OCI-LY7 (cell line): Measurements from ENCODE around the gene ULK1. TPM values are rescaled to one million over a fixed set of nuclear protein-coding genes. Genes with fewer than 3 reads are reported as not detected.

Experiments
- BruUV-seq: library from RNA; stranded (reverse); fragments of 400-500 nt; replicated peaks from 2 replicates; lab custom pipeline; 2021; lab: Mats Ljungman, UMichigan
- CTCF ChIA-PET: fragments of 300-600 bp; sonication (Branson Sonifier 250); formaldehyde crosslinking; loops from one replicate; lab custom pipeline; 2022; ENCODE audit warnings: antibody characterized with exemption; ENCODE audit not compliant: unreplicated experiment; lab: Charles Lee
- POLR2A ChIA-PET: fragments of 300-600 bp; sonication (Branson Sonifier 250); formaldehyde crosslinking; loops from one replicate; lab custom pipeline; 2022; ENCODE audit warnings: antibody characterized with exemption; lab: Charles Lee
- DNase-seq: peaks from one replicate; pipeline ENCODE4 v3.0.0-alpha.2; 2015; ENCODE audit warnings: low spot score
- H2AFZ ChIP-seq: fragments of 200-600 bp; sonication (generic), shearing (Covaris generic); 2 replicates; pipeline ENCODE4 v1.6.1; 2014; ENCODE audit warnings: mild to moderate bottlenecking, antibody characterized with exemption, low read length, moderate library complexity
- H3K27ac ChIP-seq: fragments of 200-600 bp; sonication (generic); 2 replicates; pipeline ENCODE4 v1.5.1; 2014; ENCODE audit warnings: mixed run types, low read depth, mild to moderate bottlenecking, moderate library complexity, low read length, inconsistent platforms; ENCODE audit not compliant: poor library complexity, severe bottlenecking
- H3K36me3 ChIP-seq: fragments of 200-600 bp; sonication (generic); 2 replicates; pipeline ENCODE4 v1.6.1; 2014; ENCODE audit warnings: mild to moderate bottlenecking, antibody characterized with exemption, low read length, moderate library complexity, mixed read lengths; ENCODE audit not compliant: insufficient read depth
- H3K4me1 ChIP-seq: fragments of 200-600 bp; sonication (generic); 2 replicates; pipeline ENCODE4 v1.5.1; 2014; ENCODE audit warnings: mild to moderate bottlenecking, low read length; ENCODE audit not compliant: insufficient read depth, poor library complexity, severe bottlenecking
- H3K4me2 ChIP-seq: fragments of 200-600 bp; sonication (generic); 2 replicates; pipeline ENCODE4 v1.6.1; 2014; ENCODE audit warnings: mild to moderate bottlenecking, low read length
- H3K4me3 ChIP-seq: fragments of 200-600 bp; sonication (generic); 2 replicates; pipeline ENCODE4 v1.5.1; 2014; ENCODE audit warnings: mild to moderate bottlenecking, low read depth, low read length; ENCODE audit not compliant: poor library complexity, severe bottlenecking
- H3K79me2 ChIP-seq: fragments of 200-600 bp; sonication (generic); 2 replicates; pipeline ENCODE4 v1.6.1; 2016; ENCODE audit warnings: low read depth, mild to moderate bottlenecking, low read length, moderate library complexity, mixed read lengths; ENCODE audit not compliant: insufficient read depth
- H3K9me2 ChIP-seq: fragments of 200-600 bp; sonication (generic); 2 replicates; pipeline ENCODE4 v1.6.1; 2016; ENCODE audit warnings: mild to moderate bottlenecking, low read length, mixed read lengths; ENCODE audit not compliant: insufficient read depth
- H3K9me3 ChIP-seq: fragments of 200-600 bp; sonication (generic); 2 replicates; pipeline ENCODE4 v1.6.1; 2014; ENCODE audit warnings: mild to moderate bottlenecking, mixed run types, low read length, mixed read lengths
- H4K20me1 ChIP-seq: fragments of 200-600 bp; sonication (generic); 2 replicates; pipeline ENCODE4 v1.6.1; 2014; ENCODE audit warnings: mild to moderate bottlenecking, antibody characterized with exemption, low read length, moderate library complexity, mixed read lengths; ENCODE audit not compliant: insufficient read depth
- CTCF ChIP-seq: fragments of 200-600 bp; sonication (generic); conservative IDR thresholded peaks from 2 replicates; pipeline ENCODE4 v1.5.1; 2014; ENCODE audit warnings: mild to moderate bottlenecking, antibody characterized with exemption, low read length, moderate library complexity, mixed read lengths
- EZH2phosphoT487 ChIP-seq: fragments of 200-600 bp; sonication (generic); IDR thresholded peaks from 2 replicates; pipeline ENCODE4 v1.6.1; 2018; ENCODE audit warnings: low read depth, borderline replicate concordance, mild to moderate bottlenecking, mixed run types, antibody characterized with exemption, low read length, moderate library complexity, mixed read lengths
- intact Hi-C: fragments of 100-400 bp; cut with micrococcal nuclease; formaldehyde crosslinking; loops from one replicate; pipeline ENCODE4 v1.10.0; 2022; ENCODE audit not compliant: unreplicated experiment
- total RNA-seq, 2 experiments: library from RNA; depleted of rRNA in 1 of 2; stranded (reverse); fragments of >200 nt in 1 of 2; shearing (Covaris generic) in 1 of 2; gene quantifications; 2 replicates each; pipeline ENCODE4 v1.2.3, GENCODE V29; 2014 to 2022

The ULK1 gene
- total RNA-seq, 2 experiments from 2014 or later: 4.3 to 15.5 TPM

DNA sequence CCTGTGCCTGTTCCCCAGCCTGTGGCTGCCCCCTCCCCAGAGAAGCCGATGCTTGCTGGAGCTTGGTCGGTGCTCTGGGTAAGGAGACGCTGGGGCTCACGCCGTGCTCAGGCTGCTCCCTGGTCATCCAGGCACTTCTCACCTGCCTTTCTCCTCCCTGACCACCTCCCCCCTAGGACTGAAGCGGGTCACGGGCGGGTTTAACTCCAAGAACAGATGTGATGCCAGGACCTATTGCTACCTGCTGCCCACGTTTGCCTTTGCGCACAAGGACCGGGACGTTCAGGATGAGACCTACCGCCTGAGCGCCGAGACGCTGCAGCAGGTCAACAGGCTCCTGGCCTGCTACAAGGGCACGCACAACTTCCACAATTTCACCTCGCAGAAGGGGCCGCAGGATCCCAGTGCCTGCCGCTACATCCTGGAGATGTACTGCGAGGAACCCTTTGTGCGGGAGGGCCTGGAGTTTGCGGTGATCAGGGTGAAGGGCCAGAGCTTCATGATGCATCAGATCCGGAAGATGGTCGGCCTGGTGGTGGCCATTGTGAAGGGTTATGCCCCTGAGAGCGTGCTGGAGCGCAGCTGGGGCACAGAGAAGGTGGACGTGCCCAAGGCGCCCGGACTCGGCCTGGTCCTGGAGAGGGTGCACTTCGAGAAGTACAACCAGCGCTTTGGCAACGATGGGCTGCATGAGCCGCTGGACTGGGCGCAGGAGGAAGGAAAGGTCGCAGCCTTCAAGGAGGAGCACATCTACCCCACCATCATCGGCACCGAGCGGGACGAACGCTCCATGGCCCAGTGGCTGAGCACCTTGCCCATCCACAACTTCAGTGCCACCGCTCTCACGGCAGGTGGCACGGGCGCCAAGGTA is 46.9 kb downstream of the ULK1 start:
- DNase-seq: no peak
- Histone ChIP-seq H3K79me2 (no peaks in the 10 kb centered on the region), H4K20me1 (no peaks in the 10 kb centered on the region), H3K27ac (no peak overlapping the region), H3K4me3 (no peak overlapping the region), H3K9me3 (no peaks in the 10 kb centered on the region), H3K4me1 (no peaks in the 10 kb centered on the region), H3K9me2 (no peaks in the 10 kb centered on the region), H3K4me2 (no peak overlapping the region), H3K36me3 (peaks cover 95% of the 10 kb centered on the region), H2AFZ (no peak overlapping the region)
- TF ChIP-seq CTCF (no peak), EZH2phosphoT487 (no peak)
- CTCF ChIA-PET: no interaction called here
- no TSS peak for BruUV-seq
- intact Hi-C loops: no loop called here
- POLR2A ChIA-PET: no interaction called here

DNA sequence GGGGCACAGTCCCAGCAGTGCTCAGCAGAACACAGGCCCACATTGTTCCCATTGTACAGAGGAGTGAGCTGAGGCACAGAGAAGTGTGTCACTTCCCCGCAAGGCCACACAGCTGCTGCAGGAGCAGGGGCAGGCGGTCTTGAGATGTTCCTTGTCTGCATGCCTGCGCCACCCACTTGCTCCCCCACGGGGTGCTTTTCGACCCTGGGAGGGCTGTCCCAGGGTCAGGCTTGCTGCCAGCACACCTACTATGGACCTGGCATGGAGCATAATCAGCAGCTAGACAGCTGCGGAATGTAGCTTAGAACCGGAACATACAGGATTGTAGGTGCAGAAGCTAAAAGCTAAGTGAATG is 47.5 kb downstream of the ULK1 start:
- Histone ChIP-seq H2AFZ (no peak overlapping the region), H4K20me1 (no peaks in the 10 kb centered on the region), H3K9me3 (no peaks in the 10 kb centered on the region), H3K4me2 (no peak overlapping the region), H3K9me2 (no peaks in the 10 kb centered on the region), H3K79me2 (no peaks in the 10 kb centered on the region), H3K4me3 (no peak overlapping the region), H3K4me1 (no peaks in the 10 kb centered on the region), H3K36me3 (peaks cover 89% of the 10 kb centered on the region), H3K27ac (no peak overlapping the region)
- CTCF ChIA-PET: no interaction called here
- DNase-seq: no peak
- TF ChIP-seq EZH2phosphoT487 (no peak), CTCF (no peak)
- no TSS peak for BruUV-seq
- POLR2A ChIA-PET: no interaction called here
- intact Hi-C loops: no loop called here

- no peak for TF ChIP-seq EZH2phosphoT487
- TF ChIP-seq CTCF: no peak
- intact Hi-C loops: no loop called here
- ChIA-PET CTCF (no interaction called here), POLR2A (no interaction called here)
- Histone ChIP-seq H3K9me2 (no peaks in the 10 kb centered on the region), H3K27ac (no peak overlapping the region), H4K20me1 (no peaks in the 10 kb centered on the region), H3K4me1 (no peaks in the 10 kb centered on the region), H3K79me2 (no peaks in the 10 kb centered on the region), H3K9me3 (no peaks in the 10 kb centered on the region), H3K36me3 (peaks cover 82% of the 10 kb centered on the region), H2AFZ (no peak overlapping the region), H3K4me2 (no peak overlapping the region), H3K4me3 (no peak overlapping the region)
- BruUV-seq: no TSS peak
- no peak for DNase-seq
These were observed 48.2 kb downstream of the ULK1 start for GRCh38 chr12:131942671-131943070.
